Measurements from ENCODE around the gene TMED7. TPM values are rescaled to one million over a fixed set of nuclear protein-coding genes. Genes with fewer than 3 reads are reported as not detected.

Gene TMED7
- total and polyA plus RNA-seq, 2 of the 13 experiments (the other 11 are each of a cell fraction or from before 2014, with no cell fraction given) = 58.0 to 113 TPM

GRCh38 chr5:115621365-115621900, 4.4 kb downstream of the TMED7 start:
- BruUV-seq (replicated peaks) = no TSS peak
- in situ Hi-C loops (cut with HindIII; ENCODE audit: extremely low pct_ligation_motif_present, low pct_unique_long_range_greater_than_20kb) (no loop called here), intact Hi-C loops (cut with micrococcal nuclease; ENCODE audit: unreplicated experiment) (no loop called here)
- H3K36me3 ChIP-seq (replicated peaks in 1 of 2; ENCODE audit: control insufficient read depth in 1 of 2, insufficient read depth in 2 of 2, low read length in 2 of 2) = peaks cover 7 to 44% of the 10 kb centered on the region in 2 experiments
- H3K27me3 ChIP-seq (ENCODE audit: control insufficient read depth in 1 of 2, insufficient read depth in 2 of 2, low read length in 2 of 2) = no peaks in the 10 kb centered on the region; a peak in 1 of 5 replicates
- no peak overlapping the region for H3K27ac ChIP-seq (ENCODE audit: extremely low read length, insufficient read depth, low read length)
- no peak for TF ChIP-seq MATR3 (CRISPR knock-in tag; IDR thresholded peaks at IDR 0.05)
- POLR2A ChIA-PET = no interaction called here
- no peak for DNase-seq (ENCODE audit: low spot score)
- peaks cover 36% of the 10 kb centered on the region for H3K4me1 ChIP-seq (ENCODE audit: insufficient read depth, low read length)
- CTCF ChIA-PET (ENCODE audit: low intra/inter-chr PET ratio, low total read pairs) = no interaction called here
- H3K9ac ChIP-seq (ENCODE audit: insufficient read depth, low read depth, low read length) = no peak overlapping the region
- no peak overlapping the region for H2AFZ ChIP-seq (ENCODE audit: low read length)
- H3K79me2 ChIP-seq (ENCODE audit: insufficient read depth, low read length) = peaks cover 60% of the 10 kb centered on the region
- H4K20me1 ChIP-seq (ENCODE audit: insufficient read depth, low read length) = peaks cover 28% of the 10 kb centered on the region
- H3K4me3 ChIP-seq (replicated peaks in 1 of 3; ENCODE audit: insufficient read depth in 1 of 3, low read depth in 2 of 3, low read length in 3 of 3) = no peak overlapping the region
- 95% methylated on average over 4 of the region's 4 CpGs for WGBS (ENCODE audit: low lambda C conversion rate)
- no peak for ATAC-seq
- FAIRE-seq = no peak
- no peak overlapping the region for H3K4me2 ChIP-seq (ENCODE audit: low read depth, low read length)
- H3K9me3 ChIP-seq (ENCODE audit: low read length) = no peaks in the 10 kb centered on the region

- peaks cover 19% of the 10 kb centered on the region for H3K79me2 ChIP-seq (ENCODE audit: insufficient read depth, low read length)
- H3K9me3 ChIP-seq (ENCODE audit: low read length) = no peaks in the 10 kb centered on the region
- no peak overlapping the region for H3K4me3 ChIP-seq (replicated peaks in 1 of 3; ENCODE audit: insufficient read depth in 1 of 3, low read depth in 2 of 3, low read length in 3 of 3)
- H2AFZ ChIP-seq (ENCODE audit: low read length) = no peak overlapping the region
- H3K27ac ChIP-seq (ENCODE audit: extremely low read length, insufficient read depth, low read length) = no peak overlapping the region
- H3K4me2 ChIP-seq (ENCODE audit: low read depth, low read length) = no peak overlapping the region
- intact Hi-C loops (cut with micrococcal nuclease; ENCODE audit: unreplicated experiment) (no loop called here), in situ Hi-C loops (cut with HindIII; ENCODE audit: extremely low pct_ligation_motif_present, low pct_unique_long_range_greater_than_20kb) (no loop called here)
- no peaks in the 10 kb centered on the region for H3K27me3 ChIP-seq (ENCODE audit: control insufficient read depth in 1 of 2, insufficient read depth in 2 of 2, low read length in 2 of 2)
- peaks cover 8% of the 10 kb centered on the region for H3K4me1 ChIP-seq (ENCODE audit: insufficient read depth, low read length)
- WGBS (ENCODE audit: low lambda C conversion rate) = 89% methylated on average over 1 of the region's 1 CpG
- peaks cover 14% of the 10 kb centered on the region; the same call in 1 of the 2 replicates for H4K20me1 ChIP-seq (ENCODE audit: insufficient read depth, low read length)
- no peak for FAIRE-seq
- BruUV-seq (replicated peaks) = no TSS peak
- ChIA-PET CTCF (ENCODE audit: low intra/inter-chr PET ratio, low total read pairs) (no interaction called here), POLR2A (no interaction called here)
- no peak overlapping the region for H3K9ac ChIP-seq (ENCODE audit: insufficient read depth, low read depth, low read length)
- no peak for DNase-seq (ENCODE audit: low spot score)
- ATAC-seq = no peak
- peaks cover 9 to 63% of the 10 kb centered on the region in 2 experiments for H3K36me3 ChIP-seq (replicated peaks in 1 of 2; ENCODE audit: control insufficient read depth in 1 of 2, insufficient read depth in 2 of 2, low read length in 2 of 2)
- TF ChIP-seq LRRFIP1 (CRISPR knock-in tag; conservative IDR thresholded peaks at IDR 0.05) (no peak), ZNF619 (CRISPR knock-in tag; IDR thresholded peaks at IDR 0.05) (no peak), NFAT5 (CRISPR knock-in tag; IDR thresholded peaks at IDR 0.05) (no peak)
These were observed 8.9 kb downstream of the TMED7 start for GRCh38 chr5:115616892-115617291.

All from HepG2 (cell line).